Right lobe of liver (tissue), 6 donors: ENCODE results near the gene SF3A1. TPM values are rescaled to one million over a fixed set of nuclear protein-coding genes. Genes with fewer than 3 reads are reported as not detected.
A peak's percentile ranks its signal among the peaks of the same experiment; 100 is the strongest.

Source experiments
- ATAC-seq, 4 donors: fragments of 200-7000 bp; cut with Tn5 transposase; one replicate each; pipeline ENCODE4 v1.9.1; 2020; ENCODE audit warnings: mild to moderate bottlenecking in 4 of 4, moderate library complexity in 4 of 4
- DNase-seq, 3 donors: peaks; one replicate each; pipeline ENCODE4 v3.0.0-alpha.2; 2020
- H3K27ac ChIP-seq, 3 donors: fragments of 200-600 bp; one replicate each; pipeline ENCODE4 v1.8.0; 2022
- H3K27me3 ChIP-seq, 2 donors: fragments of 200-600 bp; one replicate each; pipeline ENCODE4 v1.8.0; 2022
- H3K36me3 ChIP-seq, 4 donors: fragments of 200-600 bp; sonication (generic) in 1 of 4; one replicate each; pipeline versions ENCODE4 v1.5.1 to v1.8.0; 2017 to 2022; ENCODE audit warnings: control low read depth in 1 of 4
- H3K4me1 ChIP-seq, 4 donors: fragments of 200-600 bp; sonication (generic) in 1 of 4; one replicate each; pipeline versions ENCODE4 v1.5.1 to v1.8.0; 2017 to 2022; ENCODE audit warnings: control low read depth in 1 of 4
- H3K4me3 ChIP-seq, 3 donors: fragments of 200-600 bp; one replicate each; pipeline ENCODE4 v1.8.0; 2022
- H3K9me3 ChIP-seq, 4 donors: fragments of 200-600 bp; sonication (generic) in 1 of 4; one replicate each; pipeline versions ENCODE4 v1.5.1 to v1.8.0; 2017 to 2022; ENCODE audit warnings: control low read depth in 1 of 4
- CTCF ChIP-seq, 4 donors: fragments of 200-600 bp in 3 of 4; fragments of 450-650 bp in 1 of 4; IDR thresholded peaks; one replicate each; pipeline versions ENCODE4 v1.5.1 to v1.8.0; 2016 to 2022; ENCODE audit warnings: antibody characterized with exemption in 4 of 4, mild to moderate bottlenecking in 2 of 4
- POLR2A ChIP-seq: fragments of 450-650 bp; IDR thresholded peaks from one replicate; pipeline ENCODE4 v1.6.1; 2017; ENCODE audit warnings: antibody characterized with exemption, mild to moderate bottlenecking
- WGBS: methylation state at CpG from one replicate; pipeline ENCODE4 v1.1.6; 2018; ENCODE audit warnings: low coverage, low lambda C conversion rate; ENCODE audit not compliant: insufficient coverage; ENCODE audit errors: missing lambda C conversion rate; 5-methylcytosine and 5-hydroxymethylcytosine counted together
- intact Hi-C, 2 donors: fragments of 100-400 bp; cut with DNase I; formaldehyde crosslinking; loops; one replicate each; pipeline versions ENCODE4 v1.11.2 to v1.14.1; 2022
- total RNA-seq, 6 experiments: library from RNA; depleted of rRNA in 2 of 6; stranded (reverse); fragments of >200 nt in 2 of 6; fragmentation: NEBNext Ultra II Directional in 3 of 6; extraction: Animal tissue kit (Norgen Biotek cat#: 25700) in 3 of 6; gene quantifications; one replicate each; pipeline versions ENCODE4 v1.1.0 to v1.2.4, GENCODE V29; 2016 to 2023
- donor health status: DM: no; HTN: yes; CAD: no.
- donor health status: DM: no; HTN: no; CAD: no.
- donor health status: DM: no; HTN: no; CAD: no.
- donor health status: DM: no; HTN: yes; CAD: no.
- donor health status: DM: no; HTN: yes; CAD: no.

Gene SF3A1
- total RNA-seq, 6 experiments from 2014 or later = 42.6 to 72.8 (median 66.5) TPM

- WGBS = 85% methylated on average over 5 of the region's 10 CpGs
- Histone ChIP-seq H3K27me3 (no peaks in the 10 kb centered on the region), H3K9me3 (no peaks in the 10 kb centered on the region), H3K4me3 (no peak overlapping the region), H3K27ac (no peak overlapping the region), H3K4me1 (no peaks in the 10 kb centered on the region), H3K36me3 (no peaks in the 10 kb centered on the region)
- ATAC-seq = no peak
- no peak for DNase-seq
- TF ChIP-seq CTCF (IDR thresholded peaks at IDR 0.05) (no peak), POLR2A (no peak)
- intact Hi-C loops = no loop called here
These were observed 5.4 kb upstream of the SF3A1 start for GRCh38 chr22:30361916-30362650.

GRCh38 chr22:30358541-30358940, 1.8 kb upstream of the SF3A1 start:
- Histone ChIP-seq H3K27me3 (no peaks in the 10 kb centered on the region), H3K4me1 (peaks cover 4 to 16% (median 8%) of the 10 kb centered on the region in 4 donors), H3K27ac (no peak overlapping the region), H3K36me3 (no peaks in the 10 kb centered on the region), H3K9me3 (no peaks in the 10 kb centered on the region), H3K4me3 (no peak overlapping the region)
- no peak for DNase-seq
- intact Hi-C loops = no loop called here
- TF ChIP-seq POLR2A (no peak), CTCF (IDR thresholded peaks at IDR 0.05) (no peak)
- ATAC-seq = no peak
- 89% methylated on average over 5 of the region's 6 CpGs for WGBS

GRCh38 chr22:30357650-30358215, 1.0 kb upstream of the SF3A1 start:
- no peaks in the 10 kb centered on the region for H3K27me3 ChIP-seq
- 52% methylated on average over 18 of the region's 22 CpGs for WGBS
- TF ChIP-seq POLR2A (no peak), CTCF (IDR thresholded peaks at IDR 0.05) (no peak)
- no peak for ATAC-seq
- peaks cover 0 to 4% (median 2%) of the 10 kb centered on the region in 4 donors for H3K36me3 ChIP-seq
- H3K4me3 ChIP-seq = no peak overlapping the region
- DNase-seq = no peak
- peaks cover 4 to 16% (median 8%) of the 10 kb centered on the region in 4 donors for H3K4me1 ChIP-seq
- no peaks in the 10 kb centered on the region for H3K9me3 ChIP-seq
- no peak overlapping the region for H3K27ac ChIP-seq
- intact Hi-C loops = no loop called here

GRCh38 chr22:30357236-30357570, 509 bp upstream of the SF3A1 start:
- intact Hi-C loops = no loop called here
- 3% methylated on average over 9 of the region's 9 CpGs for WGBS
- Histone ChIP-seq H3K4me1 (peaks cover 4 to 16% (median 8%) of the 10 kb centered on the region in 4 donors), H3K4me3 (peak overlapping the region; percentile 78 to 94 (median 84)), H3K27me3 (no peaks in the 10 kb centered on the region), H3K36me3 (peaks cover 0 to 9% (median 7%) of the 10 kb centered on the region in 4 donors), H3K9me3 (no peaks in the 10 kb centered on the region), H3K27ac (no peak overlapping the region)
- ATAC-seq (no peak), DNase-seq (no peak)
- no peak for TF ChIP-seq CTCF (IDR thresholded peaks at IDR 0.05)
- no peak for TF ChIP-seq POLR2A
